Activated CD4-positive, alpha-beta T cell treated with anti-CD3 and anti-CD28 coated beads, Interleukin-2, amount 50 U/mL, for 1 hour (primary cell): ENCODE measurements around the gene TRAPPC10.

Experiments used
- DNase-seq: peaks from one replicate; pipeline ENCODE4 v3.0.0-alpha.2; 2020

The TRAPPC10 gene

DNA sequence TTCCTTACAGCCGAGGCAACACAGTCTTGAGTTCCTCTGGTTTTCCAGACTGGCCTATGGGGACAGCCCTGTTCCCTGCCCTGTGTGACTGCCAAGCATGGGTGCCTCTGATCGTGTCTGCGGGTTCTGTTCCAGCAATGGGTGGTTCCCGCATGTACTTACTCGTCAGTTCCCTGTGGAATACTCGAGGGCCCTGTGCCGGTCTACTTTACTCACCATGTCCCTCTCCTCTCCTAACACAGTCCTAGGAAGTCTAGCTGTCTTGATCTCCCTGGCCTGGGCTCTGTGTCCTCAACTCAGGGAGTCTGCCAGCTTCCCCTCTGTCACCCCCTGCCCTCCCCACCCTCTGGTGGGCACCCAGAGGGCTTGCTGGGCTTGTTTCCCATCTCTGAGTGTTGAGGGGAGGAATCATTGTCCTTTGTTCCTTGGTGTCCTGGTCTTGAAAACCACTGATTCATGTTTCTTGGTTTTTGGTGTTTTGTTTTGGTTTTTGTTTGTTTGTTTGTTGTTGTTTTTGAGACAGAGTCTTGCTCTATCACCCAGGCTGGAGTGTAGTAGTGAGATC is 36.0 kb downstream of the TRAPPC10 start:
- DNase-seq = no peak

DNA sequence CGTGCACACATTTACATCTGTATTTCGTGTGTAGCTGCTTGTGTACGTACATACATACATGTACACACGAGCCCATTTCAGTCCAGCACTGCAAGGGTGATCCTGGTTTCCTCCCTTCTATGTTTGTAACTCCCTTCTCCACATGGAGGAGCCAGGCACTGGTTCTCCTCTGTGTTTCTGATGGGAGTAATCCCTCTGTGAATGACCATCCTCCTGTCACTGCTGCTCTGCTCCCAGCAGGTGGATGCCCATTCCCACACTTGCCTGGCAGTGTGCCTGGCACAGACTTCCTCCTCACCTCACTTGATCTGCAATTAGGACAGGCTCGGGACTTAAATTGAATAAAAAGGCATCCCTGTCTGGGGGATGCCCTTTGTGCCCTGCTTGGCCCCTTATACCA is 37.1 kb downstream of the TRAPPC10 start:
- no peak for DNase-seq

DNA sequence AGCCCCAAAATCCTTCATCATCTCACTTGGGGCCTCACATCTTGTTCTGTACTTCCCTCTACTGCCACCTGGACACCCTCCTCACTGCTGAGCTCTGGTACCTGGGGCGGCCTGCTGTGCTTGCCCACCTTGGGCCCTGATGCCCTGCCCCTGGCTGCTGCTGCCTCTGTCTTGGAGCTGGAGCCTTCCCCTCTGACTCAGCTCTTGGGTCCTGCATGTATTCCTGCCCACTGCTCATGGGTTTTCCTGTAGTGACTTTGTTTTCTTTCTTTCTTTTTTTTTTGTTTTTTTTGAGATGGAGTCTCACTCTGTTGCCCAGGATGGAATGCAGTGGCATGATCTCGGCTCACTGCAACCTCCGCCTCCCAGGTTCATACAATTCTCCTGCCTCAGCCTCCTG is 37.5 kb downstream of the TRAPPC10 start:
- no peak for DNase-seq

DNA sequence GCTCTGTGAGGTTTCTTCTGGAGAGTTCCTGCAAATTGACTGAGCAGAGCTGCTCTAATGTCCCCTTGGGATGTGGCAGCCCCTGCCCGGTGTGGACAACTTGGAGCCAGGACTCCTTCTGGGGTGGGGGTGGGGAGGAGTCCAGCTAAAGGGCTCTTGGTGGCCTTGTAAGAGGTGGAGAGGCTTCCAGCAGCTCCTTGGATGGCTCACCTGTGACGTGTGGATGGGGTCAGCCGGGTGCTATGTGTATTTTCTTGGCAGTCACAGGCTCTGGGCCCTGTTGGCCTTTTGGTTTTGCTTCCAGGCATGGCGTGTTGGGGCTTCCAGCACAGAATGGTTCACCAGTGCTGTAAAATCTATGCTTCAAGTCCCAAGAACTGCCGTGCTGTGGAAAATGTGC is 38.2 kb downstream of the TRAPPC10 start:
- no peak for DNase-seq

DNA sequence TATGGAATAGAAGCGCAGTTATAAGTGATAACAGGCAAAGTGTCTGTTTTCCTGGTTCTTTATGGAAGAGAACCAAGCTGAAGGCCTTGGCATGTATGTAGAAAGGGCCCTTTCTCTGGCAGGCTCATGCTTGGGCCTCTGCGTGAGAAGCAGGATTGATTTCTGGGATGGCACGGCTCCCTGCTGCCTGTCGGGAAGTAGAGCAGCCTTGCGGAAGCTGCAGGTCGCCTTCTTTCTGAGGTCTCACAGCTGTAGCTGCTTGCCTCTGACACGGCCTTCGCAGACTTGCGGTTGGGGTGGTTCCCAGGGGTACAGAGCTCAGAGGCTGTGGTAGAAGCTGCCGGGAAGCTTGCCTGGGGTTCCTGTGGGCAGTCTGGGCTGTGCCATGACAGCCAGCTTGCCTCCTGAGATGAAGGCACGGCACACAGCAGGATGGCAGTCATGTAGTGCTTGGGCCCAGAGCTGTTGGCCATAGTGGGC is 39.4 kb downstream of the TRAPPC10 start:
- no peak for DNase-seq

DNA sequence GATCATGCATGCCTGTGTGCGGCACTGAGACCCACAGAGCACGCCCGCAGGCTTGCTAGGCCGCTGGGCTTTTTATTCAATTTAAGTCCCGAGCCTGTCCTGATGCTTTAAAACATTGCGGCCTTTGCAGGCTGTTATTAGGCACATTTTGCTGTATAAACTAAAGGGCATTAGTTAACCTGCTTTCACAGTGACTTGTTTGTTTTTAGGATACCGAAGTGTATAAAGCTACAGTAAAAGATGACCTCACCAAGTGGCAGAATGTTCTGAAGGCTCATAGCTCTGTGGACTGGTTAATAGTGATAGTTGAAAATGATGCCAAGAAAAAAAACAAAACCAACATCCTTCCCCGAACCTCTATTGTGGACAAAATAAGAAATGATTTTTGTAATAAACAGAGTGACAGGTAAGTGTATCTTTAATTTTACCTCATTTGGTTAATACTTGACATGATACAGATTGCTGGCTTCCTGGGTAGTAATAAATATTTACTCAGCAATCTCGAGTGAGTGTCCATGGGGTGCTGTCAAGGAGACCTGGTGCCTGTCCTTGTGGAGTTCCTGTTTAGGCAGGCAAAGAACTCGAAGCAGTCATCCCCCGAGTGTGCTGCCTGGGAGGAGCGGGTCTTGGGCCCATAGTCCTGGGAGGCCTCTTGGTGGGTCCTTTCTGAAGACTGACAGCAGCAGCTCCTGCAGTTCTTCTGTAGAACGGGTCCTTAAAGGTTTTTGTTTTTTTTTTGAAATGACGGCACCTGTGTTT is 40.1 kb downstream of the TRAPPC10 start:
- no peak for DNase-seq

DNA sequence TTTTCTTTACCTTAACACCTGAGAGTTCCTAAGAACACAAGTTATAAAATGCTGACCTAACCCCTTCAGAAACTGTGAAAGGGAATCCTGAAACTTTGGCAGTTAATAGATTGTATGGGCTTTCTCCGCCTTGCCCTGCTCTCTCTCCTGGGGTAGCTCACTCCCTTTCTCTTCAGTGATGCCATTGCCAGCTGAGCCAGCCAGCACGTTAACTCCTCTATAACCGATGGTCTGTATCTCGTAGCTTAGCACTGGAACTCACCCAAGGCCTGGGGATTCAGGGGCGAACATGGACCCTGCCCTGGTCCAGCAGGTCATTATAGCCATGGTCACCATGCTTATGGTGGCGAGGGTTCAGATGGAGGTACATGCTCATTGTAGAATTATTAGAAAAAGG is 40.7 kb downstream of the TRAPPC10 start:
- DNase-seq = no peak

DNA sequence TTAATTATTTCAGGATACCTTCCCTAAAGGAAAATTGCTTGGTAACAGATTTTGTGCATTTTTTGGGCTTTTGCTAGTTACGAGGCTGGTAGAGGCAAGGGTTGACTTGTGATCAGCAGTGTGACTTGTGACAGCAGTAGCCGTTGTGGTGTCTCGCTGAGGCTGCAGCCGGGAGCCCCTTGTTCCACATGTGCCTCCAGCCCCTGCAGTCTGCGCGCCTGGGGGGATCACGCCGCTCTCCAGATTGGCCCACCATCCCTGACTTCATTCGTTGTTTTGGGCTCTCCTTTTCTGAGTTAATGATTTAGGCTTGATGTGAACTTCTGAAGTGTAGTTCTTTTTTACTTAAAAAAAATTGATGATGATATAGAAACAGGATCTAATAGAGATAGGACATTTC is 41.5 kb downstream of the TRAPPC10 start:
- DNase-seq = no peak

DNA sequence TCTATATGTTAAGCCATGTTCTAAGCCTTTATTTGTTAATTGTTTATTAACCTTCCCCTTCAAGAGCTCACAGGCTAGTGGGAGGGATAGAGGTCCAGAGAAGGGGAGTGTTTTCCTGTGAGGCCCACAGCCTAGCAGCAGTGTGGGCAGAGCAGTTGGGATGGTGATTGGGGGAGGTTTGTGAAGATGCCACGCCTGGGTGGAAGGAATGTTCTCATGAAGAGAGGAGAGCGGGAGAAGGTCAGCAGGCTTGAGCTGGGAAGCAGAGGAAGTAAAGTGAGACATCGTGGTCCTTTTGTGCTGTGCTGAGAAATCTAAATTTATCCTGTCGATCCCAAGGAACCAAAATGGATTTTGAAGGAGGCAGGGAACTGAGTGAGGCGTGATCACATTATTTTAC is 42.6 kb downstream of the TRAPPC10 start:
- DNase-seq = no peak

DNA sequence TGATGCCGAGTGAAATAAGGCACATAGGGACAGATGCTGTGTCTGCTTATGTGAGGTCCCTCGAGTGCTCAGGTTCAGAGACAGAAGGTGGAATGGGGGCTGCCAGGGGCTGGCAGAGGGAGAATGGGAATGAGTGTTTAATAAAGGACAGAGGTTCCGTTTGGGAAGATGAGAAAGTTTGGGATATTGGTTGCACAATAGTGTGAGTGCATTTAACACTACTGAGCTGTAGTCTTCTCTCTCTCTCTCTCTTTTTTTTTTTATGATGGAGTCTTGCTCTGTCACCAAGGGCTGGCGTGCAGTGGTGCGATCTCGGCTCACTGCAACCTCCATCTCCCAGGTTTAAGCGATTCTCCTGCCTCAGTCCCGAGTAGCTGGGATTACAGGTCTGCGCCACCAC is 44.9 kb downstream of the TRAPPC10 start:
- no peak for DNase-seq

DNA sequence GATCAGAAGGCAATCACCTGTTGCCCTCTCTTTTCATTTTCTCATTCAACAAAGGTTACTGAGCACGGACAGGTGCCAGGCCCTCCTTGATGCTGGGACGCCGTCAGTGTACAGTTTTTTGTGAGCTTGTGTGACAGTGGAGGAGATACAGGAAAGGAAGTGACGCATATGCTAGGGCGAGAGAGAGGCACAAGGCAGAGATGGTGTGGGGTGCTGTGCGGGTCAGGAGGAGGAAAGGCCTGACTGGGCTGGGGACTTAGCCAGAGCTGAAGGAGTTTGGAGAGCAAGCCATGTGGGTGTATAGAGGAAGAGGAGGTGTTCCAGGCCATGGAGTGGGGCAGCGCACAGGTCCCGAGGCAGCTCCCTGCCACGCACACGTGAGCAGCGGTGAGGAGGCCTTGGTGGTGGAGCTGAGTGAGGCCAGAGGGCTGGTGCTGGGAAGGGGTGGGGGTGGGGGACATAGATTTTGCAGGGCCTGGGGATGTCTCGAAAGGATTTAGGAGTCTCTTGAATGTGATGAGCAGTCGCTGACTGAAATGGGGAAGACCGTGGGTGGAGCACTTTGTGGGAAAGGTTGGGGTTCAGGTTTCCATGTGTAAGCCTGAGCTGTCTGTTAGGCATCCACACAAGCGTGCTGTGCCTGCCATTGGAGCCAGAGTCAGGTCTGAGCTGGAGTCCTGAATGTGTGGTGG is 46.0 kb downstream of the TRAPPC10 start:
- peak; percentile 29 for DNase-seq

DNA sequence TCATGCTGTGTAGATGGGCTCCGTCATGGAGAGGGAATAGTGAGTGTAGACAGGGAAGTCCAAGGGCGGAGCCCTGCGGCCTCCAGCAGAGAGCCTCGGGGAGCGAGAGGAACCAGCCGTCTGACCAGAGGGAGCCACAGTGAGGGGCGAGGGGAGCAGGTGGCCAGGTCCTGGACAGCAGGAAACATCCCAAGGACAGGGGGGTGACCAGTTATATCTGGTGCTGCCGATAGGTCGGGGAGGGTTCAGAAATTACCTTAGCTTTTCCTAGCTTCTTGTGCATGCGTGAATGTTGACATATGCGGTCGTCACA is 46.5 kb downstream of the TRAPPC10 start:
- no peak for DNase-seq

DNA sequence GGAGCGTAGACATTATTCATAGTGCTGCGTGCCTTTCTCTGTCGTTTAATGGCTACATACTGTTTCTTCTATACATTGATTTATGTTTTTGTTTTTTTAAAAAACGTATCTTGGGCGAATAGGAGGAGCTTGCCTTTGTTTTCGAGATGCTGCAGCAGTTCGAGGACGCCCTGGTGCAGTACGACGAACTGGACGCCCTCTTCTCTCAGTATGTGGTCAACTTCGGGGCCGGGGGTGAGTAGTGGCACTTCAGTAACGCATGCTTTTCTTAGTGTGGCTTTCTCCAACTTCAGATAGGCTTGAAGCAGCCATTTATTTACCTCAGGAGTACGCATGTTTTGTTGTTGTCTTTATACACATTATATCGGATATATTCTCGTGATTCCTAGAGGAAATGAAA is 46.9 kb downstream of the TRAPPC10 start:
- DNase-seq = no peak

DNA sequence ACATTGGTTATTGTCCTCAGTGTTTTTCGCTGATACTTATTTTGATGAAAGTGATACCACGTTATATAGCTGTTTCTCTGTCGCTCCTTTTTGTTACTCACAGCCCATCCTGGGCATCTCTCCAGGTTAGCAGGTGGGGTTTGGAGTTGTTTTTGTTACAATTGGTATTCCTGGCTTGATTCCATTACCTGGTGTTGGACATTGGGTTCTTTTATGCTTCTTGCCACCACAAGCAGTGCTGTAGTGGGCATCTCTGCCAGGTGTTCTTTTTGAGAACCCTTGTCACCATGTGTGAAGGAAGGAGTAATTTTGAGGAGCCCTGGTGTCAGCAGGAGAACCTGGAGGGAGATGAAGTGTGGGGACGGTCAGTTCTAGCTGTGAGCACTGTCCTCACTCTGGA is 47.6 kb downstream of the TRAPPC10 start:
- no peak for DNase-seq

DNA sequence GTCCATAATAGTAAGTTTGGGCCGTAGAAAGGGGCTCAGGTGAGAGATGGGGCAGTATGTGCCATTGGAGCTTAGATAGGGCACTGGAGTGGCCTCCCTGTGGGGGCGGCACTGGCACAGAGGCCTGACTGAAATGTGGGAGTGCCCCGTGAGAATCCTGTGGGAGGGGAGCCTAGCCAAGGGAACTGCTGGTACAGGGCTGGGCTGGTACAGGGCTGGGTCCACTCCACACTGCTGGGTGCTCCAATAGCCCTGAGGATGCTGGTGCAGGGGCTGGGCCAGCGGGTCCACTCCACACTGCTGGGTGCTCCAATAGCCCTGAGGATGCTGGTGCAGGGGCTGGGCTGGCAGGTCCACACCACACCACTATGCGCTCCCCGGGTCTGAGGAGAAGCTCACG is 50.3 kb downstream of the TRAPPC10 start:
- no peak for DNase-seq

DNA sequence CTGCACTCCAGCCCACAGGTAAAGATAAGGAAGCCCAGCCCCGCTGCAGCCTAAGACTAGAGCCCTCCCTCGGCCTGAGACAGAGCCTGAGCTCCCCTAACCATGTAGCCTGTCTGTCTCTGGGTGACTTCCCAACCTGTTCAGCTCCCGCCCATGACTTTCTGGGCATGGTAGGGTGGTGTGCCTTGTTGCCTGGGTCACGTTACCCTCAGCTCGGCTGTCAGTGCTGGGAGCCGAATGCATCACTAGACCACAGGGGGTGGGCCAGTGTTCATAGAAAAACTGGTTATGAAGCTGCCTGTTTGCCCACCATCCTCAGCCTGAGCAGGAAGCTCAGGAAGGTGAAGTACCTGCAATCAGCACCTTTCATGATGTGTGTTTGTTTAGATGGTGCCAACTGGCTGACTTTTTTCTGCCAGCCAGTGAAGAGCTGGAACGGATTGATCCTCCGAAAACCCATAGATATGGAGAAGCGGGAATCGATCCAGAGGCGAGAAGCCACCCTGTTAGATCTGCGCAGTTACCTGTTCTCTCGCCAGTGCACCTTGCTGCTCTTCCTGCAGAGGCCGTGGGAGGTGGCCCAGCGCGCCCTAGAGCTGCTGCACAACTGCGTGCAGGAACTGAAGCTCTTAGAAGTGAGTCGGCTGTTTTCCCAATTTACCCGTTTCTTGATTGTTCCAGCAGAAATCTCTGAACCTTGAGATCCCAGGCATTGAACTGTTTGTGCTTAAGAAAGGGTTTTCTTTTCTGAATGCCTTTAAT is 51.2 kb downstream of the TRAPPC10 start:
- no peak for DNase-seq

DNA sequence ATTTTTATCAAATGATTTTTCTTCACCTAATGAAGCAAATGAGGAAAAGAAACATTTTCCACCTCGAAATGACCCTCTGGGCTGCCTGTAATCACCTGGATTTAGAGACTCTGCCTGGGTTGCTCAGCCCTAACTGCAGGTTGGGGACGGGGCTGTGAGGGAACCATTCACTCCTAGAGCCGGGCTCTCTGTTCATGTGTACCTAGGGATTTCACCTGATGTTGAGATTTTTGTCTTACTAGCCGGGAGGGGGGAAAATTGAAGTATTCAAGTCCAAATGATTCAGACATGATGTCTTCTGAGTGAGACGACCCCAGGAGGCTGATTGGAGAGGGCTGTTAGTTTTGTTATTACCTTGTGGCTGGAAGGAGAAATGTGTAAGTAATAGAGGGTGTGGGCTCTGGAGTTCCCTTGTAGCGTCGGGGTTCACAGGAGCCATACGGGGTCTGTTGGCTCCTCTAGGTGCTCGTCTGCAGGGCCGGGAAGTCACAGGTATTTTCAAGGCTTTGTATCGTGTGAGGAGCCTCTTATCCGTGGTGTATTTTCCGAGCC is 52.8 kb downstream of the TRAPPC10 start:
- DNase-seq = no peak

DNA sequence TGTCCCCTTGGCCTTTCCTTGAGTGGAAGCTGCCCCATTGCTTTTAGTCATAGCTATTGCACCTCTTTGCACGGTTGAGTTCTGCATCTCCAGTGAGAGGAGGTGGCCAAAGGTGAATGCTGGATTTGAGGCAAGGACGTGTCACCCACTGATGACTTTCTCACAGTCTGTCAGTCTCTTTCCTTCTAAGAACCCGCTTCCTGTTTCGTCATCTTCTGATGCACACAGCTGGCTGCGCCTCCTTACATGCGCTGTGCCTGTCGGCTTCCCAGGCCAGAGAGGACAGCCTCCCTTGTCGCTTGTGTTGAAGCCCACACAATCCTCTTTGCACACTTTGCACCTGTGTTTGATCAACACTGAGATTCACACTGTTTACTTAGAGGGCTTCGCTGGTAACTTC is 53.3 kb downstream of the TRAPPC10 start:
- DNase-seq = peak; percentile 77

DNA sequence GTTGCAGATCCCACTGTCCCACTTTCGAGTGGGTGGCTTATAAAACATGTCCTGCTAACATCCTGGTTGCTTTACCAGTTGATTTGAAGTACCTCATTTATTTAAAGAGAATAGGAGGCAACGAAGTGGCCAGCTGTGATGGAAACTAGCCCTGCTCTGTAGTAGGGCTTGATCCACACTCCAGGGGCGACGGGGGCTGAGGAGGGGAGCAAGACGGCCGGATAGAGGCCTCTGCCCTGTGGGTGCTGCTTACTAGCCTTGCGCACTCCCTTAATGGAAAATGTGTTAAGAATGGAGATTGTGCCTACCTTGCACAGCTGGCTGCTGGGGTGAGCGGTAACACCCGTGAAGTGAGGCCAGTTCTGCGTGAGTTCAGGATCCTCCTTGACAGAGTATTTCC is 54.0 kb downstream of the TRAPPC10 start:
- no peak for DNase-seq

DNA sequence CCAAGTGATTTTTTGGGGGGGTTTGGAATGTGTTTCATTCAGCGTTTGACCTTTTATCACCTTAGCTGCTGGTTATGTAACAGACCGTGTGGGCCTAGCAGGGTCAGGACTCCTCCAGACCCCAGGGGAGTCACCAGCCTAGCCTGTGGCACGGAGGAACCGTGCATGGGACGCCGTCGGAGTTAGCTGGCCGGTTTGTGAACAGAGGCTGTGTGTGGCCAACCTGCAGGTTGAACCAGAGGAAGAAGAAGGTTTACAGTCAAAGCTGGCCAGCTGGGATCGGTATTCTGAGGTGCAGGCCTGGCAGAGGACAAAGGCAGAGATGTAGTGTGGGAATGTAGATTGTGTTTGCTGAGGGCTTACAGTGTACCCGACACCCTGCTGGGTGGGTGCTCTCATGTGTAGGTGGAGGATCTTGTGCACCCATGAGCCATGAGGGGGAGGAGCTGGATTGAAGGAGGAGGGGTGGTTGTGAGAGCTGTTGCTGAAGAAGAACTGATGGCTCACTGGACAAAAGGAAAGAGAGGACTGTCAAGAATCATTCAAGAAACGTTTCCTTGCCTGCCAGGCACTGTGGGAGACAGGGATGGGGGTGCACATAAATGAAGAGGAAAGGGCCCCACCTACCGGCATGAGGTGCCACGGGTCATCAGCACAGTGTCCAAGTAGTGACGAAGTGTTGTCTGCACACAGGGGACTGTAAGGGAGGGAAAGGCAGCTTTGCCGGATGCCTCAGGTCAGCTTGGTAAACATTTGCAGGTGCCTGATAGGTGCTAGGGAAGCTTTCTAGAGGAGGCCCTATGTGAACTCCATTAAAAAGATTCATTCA is 55.1 kb downstream of the TRAPPC10 start:
- DNase-seq = no peak

DNA sequence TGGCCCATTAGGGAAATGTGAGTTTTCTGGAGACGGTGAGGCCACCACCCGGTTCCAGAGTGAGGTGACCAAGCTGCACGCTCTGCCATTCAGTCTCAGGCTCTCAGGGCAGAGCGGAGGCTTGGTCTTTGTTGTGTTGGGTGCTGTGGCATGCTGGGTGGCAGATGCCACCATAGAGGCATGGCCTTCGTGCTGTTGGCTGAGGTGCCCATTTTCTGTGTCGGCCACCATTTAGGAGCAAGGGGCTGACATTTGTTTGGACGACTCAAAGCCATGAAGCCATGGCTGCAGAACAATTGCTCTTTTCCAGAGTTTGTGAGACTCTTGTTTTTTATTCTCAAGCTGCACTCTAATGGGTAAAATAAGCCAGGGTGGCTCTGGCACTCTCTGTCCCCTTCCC is 58.3 kb downstream of the TRAPPC10 start:
- no peak for DNase-seq

DNA sequence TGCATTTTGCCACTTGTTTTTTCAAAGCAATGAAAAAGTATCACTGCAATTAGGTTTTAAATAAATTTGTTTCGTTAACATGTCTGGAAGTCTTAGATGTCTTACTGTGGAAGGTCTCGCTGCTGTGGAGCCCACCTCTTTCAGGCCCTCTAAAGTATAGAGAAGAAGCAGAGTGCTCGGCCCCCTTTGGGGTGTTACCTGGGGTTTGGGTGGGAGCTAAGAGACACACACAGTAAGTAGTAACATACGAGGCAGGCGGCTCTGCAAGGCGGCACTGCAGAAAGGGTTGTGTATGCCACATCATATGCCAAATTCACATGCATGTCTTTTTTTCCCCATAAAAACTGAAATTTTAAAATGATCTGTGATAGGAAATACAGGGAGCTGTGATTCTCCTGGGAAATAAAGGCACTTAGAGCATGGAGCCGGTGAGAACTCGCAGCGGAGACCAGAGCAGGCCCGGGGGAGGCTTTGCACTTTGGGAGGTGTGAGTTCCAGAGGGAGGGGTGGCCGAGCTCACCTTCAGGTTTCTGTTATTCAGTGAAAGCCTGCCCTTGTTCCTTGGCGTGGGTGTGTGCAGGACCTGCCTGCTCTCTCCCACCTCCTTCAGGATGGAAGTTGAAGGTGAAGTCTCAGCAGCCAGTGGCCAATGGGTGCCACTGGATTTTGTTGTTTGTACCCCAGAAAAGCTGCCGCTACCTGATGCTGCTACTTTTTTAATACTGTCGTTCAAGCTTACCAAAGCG is 59.4 kb downstream of the TRAPPC10 start:
- DNase-seq = no peak
